Endothelial cell of umbilical vein (primary cell): ENCODE measurements around the gene SPPL2C. TPM values are rescaled to one million over a fixed set of nuclear protein-coding genes. Genes with fewer than 3 reads are reported as not detected.

Experiments used
- BruUV-seq: library from RNA; stranded (reverse); fragments of 400-500 nt; replicated peaks from 2 replicates; lab custom pipeline; 2021; lab: Mats Ljungman, UMichigan
- CTCF ChIA-PET: fragments of 300-600, 350-600 bp; sonication (Branson Sonifier 250); formaldehyde crosslinking; loops from one replicate; lab custom pipeline; 2021; ENCODE audit warnings: antibody characterized with exemption, inconsistent platforms; lab: Charles Lee
- POLR2A ChIA-PET: fragments of 300-600, 350-600 bp; sonication (Branson Sonifier 250); formaldehyde crosslinking; loops from one replicate; lab custom pipeline; 2021; ENCODE audit warnings: antibody characterized with exemption, inconsistent platforms; lab: Charles Lee
- DNase-seq: peaks from one replicate; pipeline ENCODE4 v3.0.0-alpha.2; 2011; ENCODE audit warnings: low read depth, low spot score
- FAIRE-seq: peaks from 2 replicates; lab custom pipeline; 2011; peaks lifted over from hg19 to GRCh38; lab: Jason Lieb, UNC
- H2AFZ ChIP-seq: 2 replicates; pipeline ENCODE4 v1.6.0; 2012; ENCODE audit warnings: low read depth, low read length, control low read depth, inconsistent platforms
- H3K27ac ChIP-seq: 2 replicates; pipeline ENCODE4 v1.5.1; 2011; ENCODE audit warnings: low read depth, mild to moderate bottlenecking, control low read depth, low read length, moderate library complexity; ENCODE audit not compliant: insufficient read depth
- H3K27me3 ChIP-seq, 2 experiments: 2 replicates each; pipeline versions ENCODE4 v1.6.0 to v1.6.1; 2011; ENCODE audit warnings: low read length in 2 of 2, mixed read lengths in 1 of 2; ENCODE audit not compliant: control insufficient read depth in 2 of 2, insufficient read depth in 2 of 2
- H3K36me3 ChIP-seq, 2 experiments: 2 replicates in 1 of 2; 3 replicates in 1 of 2; pipeline ENCODE4 v1.5.1; 2011; ENCODE audit warnings: low read length in 2 of 2, mild to moderate bottlenecking in 1 of 2, moderate library complexity in 1 of 2; ENCODE audit not compliant: control insufficient read depth in 2 of 2, insufficient read depth in 2 of 2; ENCODE audit errors: extremely low read depth in 1 of 2
- H3K4me1 ChIP-seq: 3 replicates; pipeline ENCODE4 v1.5.1; 2011; ENCODE audit warnings: mild to moderate bottlenecking, low read length; ENCODE audit not compliant: control insufficient read depth, insufficient read depth; ENCODE audit errors: extremely low read depth
- H3K4me2 ChIP-seq: 2 replicates; pipeline ENCODE4 v1.6.1; 2011; ENCODE audit warnings: low read length, control low read depth, mixed read lengths; ENCODE audit not compliant: insufficient read depth
- H3K4me3 ChIP-seq, 3 experiments: fragments of 200-600 bp in 1 of 3; sonication (generic), shearing (Covaris generic) in 1 of 3; replicated peaks in 1 of 3; 2 replicates each; pipeline ENCODE4 v1.5.1; 2011 to 2016; ENCODE audit warnings: control low read depth in 3 of 3, low read length in 3 of 3, mild to moderate bottlenecking in 2 of 3, inconsistent platforms in 1 of 3, low read depth in 1 of 3, moderate library complexity in 1 of 3; ENCODE audit not compliant: insufficient read depth in 1 of 3
- H3K79me2 ChIP-seq: 2 replicates; pipeline ENCODE4 v1.6.0; 2012; ENCODE audit warnings: low read length, inconsistent platforms; ENCODE audit not compliant: control insufficient read depth, insufficient read depth
- H3K9ac ChIP-seq: replicated peaks from 2 replicates; pipeline ENCODE3; 2011; ENCODE audit warnings: low read length, control low read depth; ENCODE audit not compliant: insufficient read depth; ENCODE audit errors: extremely low read depth
- H3K9me1 ChIP-seq: replicated peaks from 3 replicates; pipeline ENCODE4 v1.6.0; 2011; ENCODE audit warnings: mild to moderate bottlenecking, low read length; ENCODE audit not compliant: control insufficient read depth, insufficient read depth; ENCODE audit errors: extremely low read depth
- H3K9me3 ChIP-seq: replicated peaks from 2 replicates; pipeline ENCODE4 v1.5.1; 2012; ENCODE audit warnings: low read length, inconsistent platforms; ENCODE audit not compliant: control insufficient read depth, insufficient read depth
- H4K20me1 ChIP-seq: replicated peaks from 2 replicates; pipeline ENCODE3; 2011; ENCODE audit warnings: mild to moderate bottlenecking, low read length; ENCODE audit not compliant: control insufficient read depth, insufficient read depth; ENCODE audit errors: extremely low read depth
- CTCF ChIP-seq, 2 donors: IDR thresholded peaks; 1 replicate in 1 of 2; 2 replicates in 1 of 2; pipeline ENCODE4 v1.5.1; 2011; ENCODE audit warnings: low read length in 2 of 2, mild to moderate bottlenecking in 2 of 2, moderate library complexity in 2 of 2, control low read depth in 1 of 2, inconsistent platforms in 1 of 2, low read depth in 1 of 2; ENCODE audit not compliant: insufficient read depth in 1 of 2; ENCODE audit errors: extremely low read depth in 1 of 2
- EZH2 ChIP-seq: IDR thresholded peaks from 2 replicates; pipeline ENCODE4 v1.6.1; 2012; ENCODE audit warnings: borderline replicate concordance, low read depth, mild to moderate bottlenecking, moderate library complexity, low read length, inconsistent platforms; ENCODE audit not compliant: severe bottlenecking
- FOS ChIP-seq: IDR thresholded peaks from 2 replicates; pipeline ENCODE4 v1.6.1; 2011; ENCODE audit warnings: mild to moderate bottlenecking, low read length, moderate library complexity, borderline replicate concordance; ENCODE audit not compliant: insufficient read depth
- GATA2 ChIP-seq: IDR thresholded peaks from 2 replicates; pipeline ENCODE4 v1.7.0; 2011; ENCODE audit warnings: low read depth, mild to moderate bottlenecking, moderate library complexity, mixed read lengths, low read length; ENCODE audit not compliant: insufficient read length, insufficient read depth
- JUN ChIP-seq: IDR thresholded peaks from 2 replicates; pipeline ENCODE4 v1.6.1; 2011; ENCODE audit warnings: borderline replicate concordance, low read depth; ENCODE audit not compliant: insufficient read length, insufficient read depth
- MYC ChIP-seq: IDR thresholded peaks from one replicate; pipeline ENCODE4 v1.6.1; 2011; ENCODE audit warnings: mild to moderate bottlenecking, low read depth, low read length
- POLR2A ChIP-seq: IDR thresholded peaks from 2 replicates; pipeline ENCODE4 v1.6.1; 2012; ENCODE audit warnings: low read depth, mild to moderate bottlenecking, control low read depth, low read length
- POLR2AphosphoS5 ChIP-seq: IDR thresholded peaks from 2 replicates; pipeline ENCODE4 v1.6.1; 2012; ENCODE audit warnings: low read depth, mild to moderate bottlenecking, control low read depth, low read length, moderate library complexity; ENCODE audit not compliant: insufficient read depth
- dilution Hi-C: fragments of 300-500 bp; cut with MboI; formaldehyde crosslinking; loops from one replicate; pipeline ENCODE4 v1.15.0; 2019; ENCODE audit warnings: low sequenced_read_pairs; ENCODE audit not compliant: extremely low pct_ligation_motif_present
- intact Hi-C: fragments of 100-400 bp; cut with micrococcal nuclease; formaldehyde crosslinking; loops from one replicate; pipeline ENCODE4 v1.10.0; 2022
- polyA plus RNA-seq, 4 experiments: library from polyadenylated mRNA; depleted of rRNA in 3 of 4; stranded (reverse) in 3 of 4; unstranded in 1 of 4; fragments of >200 nt; gene quantifications; 2 replicates each; pipeline versions ENCODE4 v1.2.1 to v1.2.3, GENCODE V29; 2011 to 2012; ENCODE audit warnings: missing spikeins in 1 of 4
- total RNA-seq: library from RNA; stranded (reverse); gene quantifications from 2 replicates; pipeline ENCODE4 v1.2.3, GENCODE V29; 2021
- TF ChIP-seq, protein P1 (sequence below): IDR thresholded peaks from 2 replicates; pipeline ENCODE4 v1.6.1; 2011; ENCODE audit not compliant: insufficient read depth, insufficient read length

Gene SPPL2C
- total and polyA plus RNA-seq, 2 donors (not counting 3 experiments of a cell fraction or from before 2014, with no cell fraction given): not detected

- Histone ChIP-seq H2AFZ (no peak overlapping the region), H3K4me2 (no peak overlapping the region), H3K27me3 (no peaks in the 10 kb centered on the region), H3K4me1 (no peaks in the 10 kb centered on the region), H3K4me3 (no peak overlapping the region), H3K9me1 (no peaks in the 10 kb centered on the region), H3K36me3 (no peaks in the 10 kb centered on the region), H3K79me2 (no peaks in the 10 kb centered on the region), H4K20me1 (no peaks in the 10 kb centered on the region), H3K27ac (no peak overlapping the region), H3K9ac (no peak overlapping the region), H3K9me3 (no peaks in the 10 kb centered on the region)
- DNase-seq (no peak), FAIRE-seq (no peak)
- dilution Hi-C loops (no loop called here), intact Hi-C loops (no loop called here)
- no peak for TF ChIP-seq MYC
- TF ChIP-seq POLR2AphosphoS5: no peak
- TF ChIP-seq POLR2A: no peak
- TF ChIP-seq FOS: no peak
- TF ChIP-seq CTCF (IDR thresholded peaks at IDR 0.05; ENCODE audit: extremely low read depth in 1 of 2, insufficient read depth in 1 of 2, low read depth in 1 of 2, low read length in 2 of 2): no peak
- TF ChIP-seq, protein P1, sequence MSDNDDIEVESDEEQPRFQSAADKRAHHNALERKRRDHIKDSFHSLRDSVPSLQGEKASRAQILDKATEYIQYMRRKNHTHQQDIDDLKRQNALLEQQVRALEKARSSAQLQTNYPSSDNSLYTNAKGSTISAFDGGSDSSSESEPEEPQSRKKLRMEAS: no peak
- no peak for TF ChIP-seq JUN
- TF ChIP-seq EZH2: no peak
- TF ChIP-seq GATA2: no peak
- ChIA-PET CTCF (interaction anchor here (1.0 kb wide), 1 partner anchor 43 kb away, joined by 3 read pairs; no protein-coding TSS in a partner anchor), POLR2A (no interaction called here)
- BruUV-seq: no TSS peak
Observed at GRCh38 chr17:45808845-45809244, 35.8 kb upstream of the SPPL2C start.
